Loucy (cell line): ENCODE data around the gene DHRSX.

ENCODE experiments used
- H2AFZ ChIP-seq: fragments of 200-600 bp; sonication (generic); 2 replicates; pipeline ENCODE4 v1.6.0; 2016; ENCODE audit warnings: antibody characterized with exemption, mild to moderate bottlenecking, low read length, moderate library complexity
- H3F3A ChIP-seq: fragments of 200-600 bp; 2 replicates; pipeline ENCODE4 v1.6.0; 2016; ENCODE audit warnings: antibody characterized with exemption, low read depth, mild to moderate bottlenecking
- H3K27me3 ChIP-seq: fragments of 200-600 bp; sonication (generic); 2 replicates; pipeline ENCODE4 v1.6.1; 2014; ENCODE audit warnings: low read length, mild to moderate bottlenecking; ENCODE audit not compliant: insufficient read depth, poor library complexity, severe bottlenecking
- H3K36me3 ChIP-seq: fragments of 200-600 bp; sonication (generic); 2 replicates; pipeline ENCODE4 v1.6.1; 2016; ENCODE audit warnings: low read length; ENCODE audit not compliant: insufficient read depth
- H3K4me1 ChIP-seq: fragments of 200-600 bp; sonication (generic); 2 replicates; pipeline ENCODE4 v1.5.1; 2014; ENCODE audit warnings: low read length, mild to moderate bottlenecking; ENCODE audit not compliant: insufficient read depth, poor library complexity, severe bottlenecking
- H3K4me2 ChIP-seq: fragments of 200-600 bp; sonication (generic); 2 replicates; pipeline ENCODE4 v1.6.0; 2014; ENCODE audit warnings: antibody characterized with exemption, low read length, low read depth, mild to moderate bottlenecking; ENCODE audit not compliant: poor library complexity, severe bottlenecking
- H3K4me3 ChIP-seq: fragments of 200-600 bp; sonication (generic); 2 replicates; pipeline ENCODE4 v1.5.1; 2014; ENCODE audit warnings: low read length, mild to moderate bottlenecking, mixed read lengths; ENCODE audit not compliant: poor library complexity, severe bottlenecking
- H3K79me2 ChIP-seq: fragments of 200-600 bp; sonication (generic); 2 replicates; pipeline ENCODE4 v1.6.1; 2014; ENCODE audit warnings: low read length; ENCODE audit not compliant: insufficient read depth
- H3K9ac ChIP-seq: fragments of 200-600 bp; sonication (generic); 2 replicates; pipeline ENCODE4 v1.6.0; 2014; ENCODE audit warnings: mild to moderate bottlenecking, low read depth, low read length, moderate library complexity; ENCODE audit not compliant: poor library complexity, severe bottlenecking
- H3K9me2 ChIP-seq: fragments of 200-600 bp; sonication (generic); replicated peaks from 2 replicates; pipeline ENCODE4 v1.6.1; 2016; ENCODE audit warnings: low read depth, low read length, mixed read lengths
- H3K9me3 ChIP-seq: fragments of 200-600 bp; sonication (generic); 2 replicates; pipeline ENCODE4 v1.6.1; 2014; ENCODE audit warnings: mild to moderate bottlenecking, antibody characterized with exemption, low read length, low read depth; ENCODE audit not compliant: insufficient read depth
- H4K20me1 ChIP-seq: fragments of 200-600 bp; sonication (generic); 2 replicates; pipeline ENCODE4 v1.6.0; 2014; ENCODE audit warnings: antibody characterized with exemption, low read length, mild to moderate bottlenecking; ENCODE audit not compliant: insufficient read depth, poor library complexity, severe bottlenecking
- CTCF ChIP-seq: fragments of 200-600 bp; sonication (generic); conservative IDR thresholded peaks from 2 replicates; pipeline ENCODE4 v1.5.1; 2014; ENCODE audit warnings: mild to moderate bottlenecking, antibody characterized with exemption, low read length
- EZH2phosphoT487 ChIP-seq: fragments of 200-600 bp; IDR thresholded peaks from 2 replicates; pipeline ENCODE4 v1.6.1; 2018; ENCODE audit warnings: antibody characterized with exemption, mild to moderate bottlenecking, moderate library complexity, borderline replicate concordance

Gene DHRSX

GRCh38 chrX:2385224-2385623 is 115.6 kb downstream of the DHRSX start:
- no peaks in the 10 kb centered on the region for H3K36me3 ChIP-seq
- no peak overlapping the region for H3K4me3 ChIP-seq
- no peak for TF ChIP-seq CTCF
- TF ChIP-seq EZH2phosphoT487: no peak

DNA sequence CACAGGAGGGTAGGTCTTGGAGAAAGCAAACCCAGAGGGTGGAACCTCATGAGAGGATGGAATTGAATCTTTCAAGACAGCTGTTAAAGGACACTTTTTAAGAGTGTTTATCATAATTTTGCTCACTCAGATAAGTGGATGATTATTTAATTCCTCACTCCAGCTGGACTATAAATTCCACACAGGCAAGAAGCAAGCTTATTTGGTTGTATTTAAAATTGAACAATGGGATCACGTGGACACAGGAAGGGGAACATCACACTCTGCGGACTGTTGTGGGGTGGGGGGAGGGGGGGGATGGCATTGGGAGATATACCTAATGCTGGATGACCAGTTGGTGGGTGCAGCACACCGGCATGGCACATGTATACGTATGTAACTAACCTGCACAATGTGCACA is 116.3 kb downstream of the DHRSX start:
- Histone ChIP-seq H3K4me1 (no peaks in the 10 kb centered on the region), H2AFZ (no peak overlapping the region), H4K20me1 (no peaks in the 10 kb centered on the region), H3K79me2 (no peaks in the 10 kb centered on the region), H3K9me3 (no peaks in the 10 kb centered on the region), H3K4me2 (no peak overlapping the region), H3K4me3 (no peak overlapping the region), H3K27me3 (no peaks in the 10 kb centered on the region), H3K9me2 (no peaks in the 10 kb centered on the region), H3K9ac (no peak overlapping the region), H3K36me3 (no peaks in the 10 kb centered on the region), H3F3A (no peaks in the 10 kb centered on the region)
- TF ChIP-seq EZH2phosphoT487: no peak
- TF ChIP-seq CTCF: no peak

More at GRCh38 chrX:2385224-2385623, 115.6 kb downstream of the DHRSX start:
- no peaks in the 10 kb centered on the region for H3K9me2 ChIP-seq
- no peak overlapping the region for H2AFZ ChIP-seq
- H3K9ac ChIP-seq: no peak overlapping the region
- H4K20me1 ChIP-seq: no peaks in the 10 kb centered on the region
- H3K9me3 ChIP-seq: no peaks in the 10 kb centered on the region
- H3K4me2 ChIP-seq: no peak overlapping the region
- H3F3A ChIP-seq: no peaks in the 10 kb centered on the region
- H3K27me3 ChIP-seq: no peaks in the 10 kb centered on the region
- no peaks in the 10 kb centered on the region for H3K79me2 ChIP-seq
- H3K4me1 ChIP-seq: no peaks in the 10 kb centered on the region

- Histone ChIP-seq H3K4me3 (no peak overlapping the region), H4K20me1 (no peaks in the 10 kb centered on the region), H3K27me3 (no peaks in the 10 kb centered on the region), H3F3A (no peaks in the 10 kb centered on the region), H3K36me3 (no peaks in the 10 kb centered on the region), H3K4me1 (no peaks in the 10 kb centered on the region), H3K9ac (no peak overlapping the region), H3K4me2 (no peak overlapping the region), H3K79me2 (no peaks in the 10 kb centered on the region), H2AFZ (no peak overlapping the region), H3K9me2 (no peaks in the 10 kb centered on the region), H3K9me3 (no peaks in the 10 kb centered on the region)
- TF ChIP-seq CTCF (no peak), EZH2phosphoT487 (no peak)
Observed at GRCh38 chrX:2383735-2384134, 117.0 kb downstream of the DHRSX start.
